Parathyroid adenoma (tissue), 2 donors: Measurements from ENCODE around the gene TMEM258.

ENCODE experiments used
- H2AFZ ChIP-seq: fragments of 300-600 bp; sonication (generic); one replicate; pipeline ENCODE4 v1.7.0; 2017; ENCODE audit warnings: antibody characterized with exemption, mild to moderate bottlenecking
- H3K27ac ChIP-seq: fragments of 300-600 bp; sonication (generic); one replicate; pipeline ENCODE4 v1.7.0; 2017
- H3K27me3 ChIP-seq: fragments of 300-600 bp; sonication (generic); one replicate; pipeline ENCODE4 v1.7.0; 2017; ENCODE audit warnings: low read length; ENCODE audit not compliant: control insufficient read depth, insufficient read depth
- H3K36me3 ChIP-seq: fragments of 300-600 bp; sonication (generic); one replicate; pipeline ENCODE4 v1.7.0; 2017; ENCODE audit warnings: low read length; ENCODE audit not compliant: control insufficient read depth, insufficient read depth
- H3K4me1 ChIP-seq: fragments of 300-600 bp; sonication (generic); one replicate; pipeline ENCODE4 v1.7.0; 2017; ENCODE audit warnings: control low read depth
- H3K4me2 ChIP-seq: fragments of 300-600 bp; sonication (generic); one replicate; pipeline ENCODE4 v1.7.0; 2017; ENCODE audit warnings: low read length
- H3K4me3 ChIP-seq: fragments of 300-600 bp; sonication (generic); one replicate; pipeline ENCODE4 v1.7.0; 2017; ENCODE audit warnings: low read depth, low read length
- H3K79me2 ChIP-seq: fragments of 300-600 bp; sonication (generic); one replicate; pipeline ENCODE4 v1.7.0; 2017; ENCODE audit warnings: control low read depth
- H3K9ac ChIP-seq: fragments of 300-600 bp; sonication (generic); one replicate; pipeline ENCODE4 v1.7.0; 2017; ENCODE audit warnings: mild to moderate bottlenecking
- H3K9me3 ChIP-seq: fragments of 300-600 bp; sonication (generic); one replicate; pipeline ENCODE4 v1.7.0; 2017; ENCODE audit warnings: low read length; ENCODE audit not compliant: control insufficient read depth
- CTCF ChIP-seq: fragments of 300-600 bp; sonication (generic); IDR thresholded peaks from one replicate; pipeline ENCODE4 v1.7.0; 2017; ENCODE audit warnings: antibody characterized with exemption, mild to moderate bottlenecking
- donor health status: primary hyperparathyroidism.

Gene TMEM258

GRCh38 chr11:61834278-61835048 is 42.1 kb upstream of the TMEM258 start:
- Histone ChIP-seq H3K36me3 (no peaks in the 10 kb centered on the region), H3K27me3 (no peaks in the 10 kb centered on the region), H2AFZ (peak overlapping the region; percentile 53), H3K4me3 (no peak overlapping the region), H3K9ac (no peak overlapping the region), H3K79me2 (peaks cover 3% of the 10 kb centered on the region), H3K4me2 (no peak overlapping the region), H3K27ac (peak overlapping the region; percentile 71), H3K9me3 (no peaks in the 10 kb centered on the region), H3K4me1 (peaks cover 33% of the 10 kb centered on the region)
- no peak for TF ChIP-seq CTCF

GRCh38 chr11:61833926-61834277 is 41.5 kb upstream of the TMEM258 start:
- Histone ChIP-seq H3K36me3 (no peaks in the 10 kb centered on the region), H3K27me3 (no peaks in the 10 kb centered on the region), H3K4me2 (no peak overlapping the region), H3K79me2 (peaks cover 3% of the 10 kb centered on the region), H3K9ac (no peak overlapping the region), H2AFZ (no peak overlapping the region), H3K4me1 (peaks cover 33% of the 10 kb centered on the region), H3K4me3 (no peak overlapping the region), H3K9me3 (no peaks in the 10 kb centered on the region), H3K27ac (peak overlapping the region; percentile 71)
- no peak for TF ChIP-seq CTCF

- Histone ChIP-seq H3K27ac (peak overlapping the region; percentile 71), H2AFZ (no peak overlapping the region), H3K36me3 (no peaks in the 10 kb centered on the region), H3K4me1 (peaks cover 33% of the 10 kb centered on the region), H3K4me2 (no peak overlapping the region), H3K9ac (no peak overlapping the region), H3K9me3 (no peaks in the 10 kb centered on the region), H3K27me3 (no peaks in the 10 kb centered on the region), H3K4me3 (peak overlapping the region; percentile 20), H3K79me2 (peaks cover 3% of the 10 kb centered on the region)
- no peak for TF ChIP-seq CTCF
These were observed 41.1 kb upstream of the TMEM258 start for GRCh38 chr11:61833471-61833870.

- no peak for TF ChIP-seq CTCF
- Histone ChIP-seq H3K4me3 (no peak overlapping the region), H3K9ac (no peak overlapping the region), H3K27ac (peak overlapping the region; percentile 71), H3K4me1 (peaks cover 33% of the 10 kb centered on the region), H3K27me3 (no peaks in the 10 kb centered on the region), H3K79me2 (peaks cover 3% of the 10 kb centered on the region), H2AFZ (no peak overlapping the region), H3K36me3 (no peaks in the 10 kb centered on the region), H3K9me3 (no peaks in the 10 kb centered on the region), H3K4me2 (peak overlapping the region; percentile 42)
These were observed 40.4 kb upstream of the TMEM258 start for GRCh38 chr11:61832754-61833153.

GRCh38 chr11:61832207-61832606 is 39.8 kb upstream of the TMEM258 start:
- no peak overlapping the region for H2AFZ ChIP-seq
- no peaks in the 10 kb centered on the region for H3K27me3 ChIP-seq
- peaks cover 33% of the 10 kb centered on the region for H3K4me1 ChIP-seq
- TF ChIP-seq CTCF = no peak
- H3K36me3 ChIP-seq = no peaks in the 10 kb centered on the region
- no peak overlapping the region for H3K4me2 ChIP-seq
- no peak overlapping the region for H3K4me3 ChIP-seq
- H3K9me3 ChIP-seq = no peaks in the 10 kb centered on the region
- H3K79me2 ChIP-seq = peaks cover 3% of the 10 kb centered on the region
- no peak overlapping the region for H3K9ac ChIP-seq
- no peak overlapping the region for H3K27ac ChIP-seq
